Measurements from ENCODE around the gene KYAT1. TPM values are rescaled to one million over a fixed set of nuclear protein-coding genes. Genes with fewer than 3 reads are reported as not detected.
A peak's percentile ranks its signal among the peaks of the same experiment; 100 is the strongest.

Gene KYAT1
- total and polyA plus RNA-seq, 2 of the 13 experiments (the other 11 are each of a cell fraction or from before 2014, with no cell fraction given), result 9.2 to 46.5 TPM

DNA sequence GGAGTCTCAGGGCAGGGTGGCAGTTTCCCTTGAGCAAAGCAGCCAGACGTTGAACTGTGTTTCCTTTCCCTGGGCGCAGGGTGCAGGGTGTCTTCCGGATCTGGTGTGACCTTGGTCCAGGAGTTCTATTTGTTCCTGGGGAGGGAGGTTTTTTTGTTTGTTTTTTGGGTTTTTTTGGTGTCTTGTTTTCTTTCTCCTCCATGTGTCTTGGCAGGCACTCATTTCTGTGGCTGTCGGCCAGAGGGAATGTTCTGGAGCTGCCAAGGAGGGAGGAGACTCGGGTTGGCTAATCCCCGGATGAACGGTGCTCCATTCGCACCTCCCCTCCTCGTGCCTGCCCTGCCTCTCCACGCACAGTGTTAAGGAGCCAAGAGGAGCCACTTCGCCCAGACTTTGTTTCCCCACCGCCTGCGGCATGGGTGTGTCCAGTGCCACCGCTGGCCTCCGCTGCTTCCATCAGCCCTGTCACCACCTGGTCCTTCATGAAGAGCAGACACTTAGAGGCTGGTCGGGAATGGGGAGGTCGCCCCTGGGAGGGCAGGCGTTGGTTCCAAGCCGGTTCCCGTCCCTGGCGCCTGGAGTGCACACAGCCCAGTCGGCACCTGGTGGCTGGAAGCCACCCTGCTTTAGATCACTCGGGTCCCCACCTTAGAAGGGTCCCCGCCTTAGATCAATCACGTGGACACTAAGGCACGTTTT lies 35.5 kb upstream of the KYAT1 start (continued):
- TF ChIP-seq, protein P1, sequence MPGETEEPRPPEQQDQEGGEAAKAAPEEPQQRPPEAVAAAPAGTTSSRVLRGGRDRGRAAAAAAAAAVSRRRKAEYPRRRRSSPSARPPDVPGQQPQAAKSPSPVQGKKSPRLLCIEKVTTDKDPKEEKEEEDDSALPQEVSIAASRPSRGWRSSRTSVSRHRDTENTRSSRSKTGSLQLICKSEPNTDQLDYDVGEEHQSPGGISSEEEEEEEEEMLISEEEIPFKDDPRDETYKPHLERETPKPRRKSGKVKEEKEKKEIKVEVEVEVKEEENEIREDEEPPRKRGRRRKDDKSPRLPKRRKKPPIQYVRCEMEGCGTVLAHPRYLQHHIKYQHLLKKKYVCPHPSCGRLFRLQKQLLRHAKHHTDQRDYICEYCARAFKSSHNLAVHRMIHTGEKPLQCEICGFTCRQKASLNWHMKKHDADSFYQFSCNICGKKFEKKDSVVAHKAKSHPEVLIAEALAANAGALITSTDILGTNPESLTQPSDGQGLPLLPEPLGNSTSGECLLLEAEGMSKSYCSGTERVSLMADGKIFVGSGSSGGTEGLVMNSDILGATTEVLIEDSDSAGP (CRISPR knock-in tag; IDR thresholded peaks at IDR 0.05; ENCODE audit: borderline replicate concordance), result peak; percentile 66; the same call in 1 of the 2 replicates
- TF ChIP-seq ZNF329 (CRISPR knock-in tag; IDR thresholded peaks at IDR 0.05; ENCODE audit: low read depth), result peak; percentile 53; the same call in 1 of the 2 replicates
- TF ChIP-seq PTBP1 (IDR thresholded peaks at IDR 0.05; ENCODE audit: low read depth, low read length, poor library complexity, severe bottlenecking), result no peak
- TF ChIP-seq HNF4G (IDR thresholded peaks at IDR 0.05; ENCODE audit: borderline replicate concordance, low read depth, low read length), result peak; percentile 43; the same call in 1 of the 2 replicates
- no peak; the same call in 1 of the 2 replicates for TF ChIP-seq HNF4G (CRISPR knock-in tag; IDR thresholded peaks at IDR 0.05; ENCODE audit: borderline replicate concordance, low read depth)
- TF ChIP-seq, protein P2, sequence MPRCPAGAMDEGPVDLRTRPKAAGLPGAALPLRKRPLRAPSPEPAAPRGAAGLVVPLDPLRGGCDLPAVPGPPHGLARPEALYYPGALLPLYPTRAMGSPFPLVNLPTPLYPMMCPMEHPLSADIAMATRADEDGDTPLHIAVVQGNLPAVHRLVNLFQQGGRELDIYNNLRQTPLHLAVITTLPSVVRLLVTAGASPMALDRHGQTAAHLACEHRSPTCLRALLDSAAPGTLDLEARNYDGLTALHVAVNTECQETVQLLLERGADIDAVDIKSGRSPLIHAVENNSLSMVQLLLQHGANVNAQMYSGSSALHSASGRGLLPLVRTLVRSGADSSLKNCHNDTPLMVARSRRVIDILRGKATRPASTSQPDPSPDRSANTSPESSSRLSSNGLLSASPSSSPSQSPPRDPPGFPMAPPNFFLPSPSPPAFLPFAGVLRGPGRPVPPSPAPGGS (CRISPR knock-in tag; IDR thresholded peaks at IDR 0.05), result 0 out of 2 replicates have a peak, but pooled peaks have one; percentile 37
- no peak for TF ChIP-seq ZNF598 (CRISPR knock-in tag; IDR thresholded peaks at IDR 0.05; ENCODE audit: borderline replicate concordance)
- TF ChIP-seq BRCA1 (CRISPR knock-in tag; IDR thresholded peaks at IDR 0.05), result no peak; the same call in 1 of the 2 replicates
- TF ChIP-seq ZNF883 (CRISPR knock-in tag; IDR thresholded peaks at IDR 0.05; ENCODE audit: not compliant biosample characterization), result peak; percentile 29
- no peak for TF ChIP-seq ZSCAN30 (CRISPR knock-in tag; IDR thresholded peaks at IDR 0.05)
- no peak for TF ChIP-seq PAWR (CRISPR knock-in tag; IDR thresholded peaks at IDR 0.05; ENCODE audit: borderline replicate concordance)
- TF ChIP-seq, protein P3, sequence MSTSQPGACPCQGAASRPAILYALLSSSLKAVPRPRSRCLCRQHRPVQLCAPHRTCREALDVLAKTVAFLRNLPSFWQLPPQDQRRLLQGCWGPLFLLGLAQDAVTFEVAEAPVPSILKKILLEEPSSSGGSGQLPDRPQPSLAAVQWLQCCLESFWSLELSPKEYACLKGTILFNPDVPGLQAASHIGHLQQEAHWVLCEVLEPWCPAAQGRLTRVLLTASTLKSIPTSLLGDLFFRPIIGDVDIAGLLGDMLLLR (CRISPR knock-in tag; IDR thresholded peaks at IDR 0.05), result peak; percentile 56; the same call in 1 of the 2 replicates
- peak; percentile 19 for TF ChIP-seq ZNF781 (CRISPR knock-in tag; IDR thresholded peaks at IDR 0.05; ENCODE audit: borderline replicate concordance, not compliant biosample characterization)
- peak; percentile 67; the same call in 1 of the 2 replicates for TF ChIP-seq FOXJ3 (CRISPR knock-in tag; IDR thresholded peaks at IDR 0.05; ENCODE audit: borderline replicate concordance)
- TF ChIP-seq, protein P4, sequence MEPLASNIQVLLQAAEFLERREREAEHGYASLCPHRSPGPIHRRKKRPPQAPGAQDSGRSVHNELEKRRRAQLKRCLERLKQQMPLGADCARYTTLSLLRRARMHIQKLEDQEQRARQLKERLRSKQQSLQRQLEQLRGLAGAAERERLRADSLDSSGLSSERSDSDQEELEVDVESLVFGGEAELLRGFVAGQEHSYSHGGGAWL (CRISPR knock-in tag; IDR thresholded peaks at IDR 0.05), result peak; percentile 60; the same call in 1 of the 2 replicates
- TF ChIP-seq, protein P5, sequence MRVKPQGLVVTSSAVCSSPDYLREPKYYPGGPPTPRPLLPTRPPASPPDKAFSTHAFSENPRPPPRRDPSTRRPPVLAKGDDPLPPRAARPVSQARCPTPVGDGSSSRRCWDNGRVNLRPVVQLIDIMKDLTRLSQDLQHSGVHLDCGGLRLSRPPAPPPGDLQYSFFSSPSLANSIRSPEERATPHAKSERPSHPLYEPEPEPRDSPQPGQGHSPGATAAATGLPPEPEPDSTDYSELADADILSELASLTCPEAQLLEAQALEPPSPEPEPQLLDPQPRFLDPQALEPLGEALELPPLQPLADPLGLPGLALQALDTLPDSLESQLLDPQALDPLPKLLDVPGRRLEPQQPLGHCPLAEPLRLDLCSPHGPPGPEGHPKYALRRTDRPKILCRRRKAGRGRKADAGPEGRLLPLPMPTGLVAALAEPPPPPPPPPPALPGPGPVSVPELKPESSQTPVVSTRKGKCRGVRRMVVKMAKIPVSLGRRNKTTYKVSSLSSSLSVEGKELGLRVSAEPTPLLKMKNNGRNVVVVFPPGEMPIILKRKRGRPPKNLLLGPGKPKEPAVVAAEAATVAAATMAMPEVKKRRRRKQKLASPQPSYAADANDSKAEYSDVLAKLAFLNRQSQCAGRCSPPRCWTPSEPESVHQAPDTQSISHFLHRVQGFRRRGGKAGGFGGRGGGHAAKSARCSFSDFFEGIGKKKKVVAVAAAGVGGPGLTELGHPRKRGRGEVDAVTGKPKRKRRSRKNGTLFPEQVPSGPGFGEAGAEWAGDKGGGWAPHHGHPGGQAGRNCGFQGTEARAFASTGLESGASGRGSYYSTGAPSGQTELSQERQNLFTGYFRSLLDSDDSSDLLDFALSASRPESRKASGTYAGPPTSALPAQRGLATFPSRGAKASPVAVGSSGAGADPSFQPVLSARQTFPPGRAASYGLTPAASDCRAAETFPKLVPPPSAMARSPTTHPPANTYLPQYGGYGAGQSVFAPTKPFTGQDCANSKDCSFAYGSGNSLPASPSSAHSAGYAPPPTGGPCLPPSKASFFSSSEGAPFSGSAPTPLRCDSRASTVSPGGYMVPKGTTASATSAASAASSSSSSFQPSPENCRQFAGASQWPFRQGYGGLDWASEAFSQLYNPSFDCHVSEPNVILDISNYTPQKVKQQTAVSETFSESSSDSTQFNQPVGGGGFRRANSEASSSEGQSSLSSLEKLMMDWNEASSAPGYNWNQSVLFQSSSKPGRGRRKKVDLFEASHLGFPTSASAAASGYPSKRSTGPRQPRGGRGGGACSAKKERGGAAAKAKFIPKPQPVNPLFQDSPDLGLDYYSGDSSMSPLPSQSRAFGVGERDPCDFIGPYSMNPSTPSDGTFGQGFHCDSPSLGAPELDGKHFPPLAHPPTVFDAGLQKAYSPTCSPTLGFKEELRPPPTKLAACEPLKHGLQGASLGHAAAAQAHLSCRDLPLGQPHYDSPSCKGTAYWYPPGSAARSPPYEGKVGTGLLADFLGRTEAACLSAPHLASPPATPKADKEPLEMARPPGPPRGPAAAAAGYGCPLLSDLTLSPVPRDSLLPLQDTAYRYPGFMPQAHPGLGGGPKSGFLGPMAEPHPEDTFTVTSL (CRISPR knock-in tag; IDR thresholded peaks at IDR 0.05; ENCODE audit: borderline replicate concordance), result peak; percentile 64; the same call in 1 of the 2 replicates
